PC-9 (cell line): Measurements from ENCODE around the gene PDE4B. TPM values are rescaled to one million over a fixed set of nuclear protein-coding genes. Genes with fewer than 3 reads are reported as not detected.

Experiments
- BruUV-seq: library from RNA; stranded (reverse); fragments of 400-500 nt; replicated peaks from 2 replicates; lab custom pipeline; 2021; lab: Mats Ljungman, UMichigan
- CTCF ChIA-PET: fragments of 300-600 bp; sonication (Branson Sonifier 250); formaldehyde crosslinking; loops from one replicate; lab custom pipeline; 2022; ENCODE audit warnings: antibody characterized with exemption; lab: Charles Lee
- POLR2A ChIA-PET: fragments of 300-600 bp; sonication (Branson Sonifier 250); formaldehyde crosslinking; loops from one replicate; lab custom pipeline; 2022; ENCODE audit warnings: antibody characterized with exemption; ENCODE audit not compliant: unreplicated experiment; lab: Charles Lee
- DNase-seq, 2 experiments: peaks; one replicate each; pipeline versions ENCODE4 v3.0.0 to v3.0.0-alpha.2; 2015 to 2022; ENCODE audit warnings: mixed read lengths in 1 of 2
- H2AFZ ChIP-seq: fragments of 200-600 bp; sonication (generic); 2 replicates; pipeline ENCODE4 v1.8.1; 2017; ENCODE audit warnings: antibody characterized with exemption
- H3F3A ChIP-seq: fragments of 200-600 bp; sonication (generic); 2 replicates; pipeline ENCODE4 v1.8.1; 2017; ENCODE audit warnings: antibody characterized with exemption, mild to moderate bottlenecking, low read depth; ENCODE audit not compliant: insufficient read depth
- H3K27ac ChIP-seq: fragments of 200-600 bp; sonication (generic); 2 replicates; pipeline ENCODE4 v1.6.1; 2016; ENCODE audit warnings: mixed run types
- H3K27me3 ChIP-seq: fragments of 200-600 bp; sonication (generic); 2 replicates; pipeline ENCODE4 v1.6.1; 2016; ENCODE audit warnings: low read depth, mixed run types; ENCODE audit not compliant: insufficient read depth
- H3K36me3 ChIP-seq: fragments of 200-600 bp; sonication (generic); 2 replicates; pipeline ENCODE4 v1.6.1; 2016; ENCODE audit warnings: low read depth, mixed run types
- H3K4me1 ChIP-seq: fragments of 200-600 bp; sonication (generic); replicated peaks from 2 replicates; pipeline ENCODE4 v1.6.1; 2016; ENCODE audit warnings: mixed run types; ENCODE audit not compliant: insufficient read depth
- H3K4me2 ChIP-seq: fragments of 200-600 bp; sonication (generic); 2 replicates; pipeline ENCODE4 v1.6.1; 2017; ENCODE audit warnings: mixed run types
- H3K4me3 ChIP-seq: fragments of 200-600 bp; sonication (generic); 2 replicates; pipeline ENCODE4 v1.6.1; 2016; ENCODE audit warnings: mixed run types
- H3K79me2 ChIP-seq: fragments of 200-600 bp; sonication (generic); 2 replicates; pipeline ENCODE4 v1.6.1; 2017; ENCODE audit warnings: low read depth, mixed run types
- H3K9me2 ChIP-seq: fragments of 200-600 bp; sonication (generic); 2 replicates; pipeline ENCODE4 v1.8.1; 2017; ENCODE audit warnings: mild to moderate bottlenecking; ENCODE audit not compliant: insufficient read depth
- H3K9me3 ChIP-seq: fragments of 200-600 bp; sonication (generic); 2 replicates; pipeline ENCODE4 v1.8.1; 2016; ENCODE audit warnings: low read depth; ENCODE audit not compliant: insufficient read depth
- H4K20me1 ChIP-seq: fragments of 200-600 bp; sonication (generic); 2 replicates; pipeline ENCODE4 v1.8.1; 2017; ENCODE audit not compliant: insufficient read depth
- EZH2 ChIP-seq: fragments of 200-600 bp; sonication (generic); IDR thresholded peaks from 2 replicates; pipeline ENCODE4 v1.8.0; 2017; ENCODE audit warnings: antibody characterized with exemption, low read depth
- intact Hi-C: fragments of 100-400 bp; cut with micrococcal nuclease; formaldehyde crosslinking; loops from one replicate; pipeline ENCODE4 v1.10.0; 2022; ENCODE audit not compliant: unreplicated experiment
- total RNA-seq: library from RNA; stranded (reverse); gene quantifications from 2 replicates; pipeline ENCODE4 v1.2.3, GENCODE V29; 2021
- TF ChIP-seq, protein P1 (sequence below): fragments of 200-600 bp; sonication (generic); conservative IDR thresholded peaks from 2 replicates; pipeline ENCODE4 v1.6.1; 2017; ENCODE audit warnings: mixed run types, antibody characterized with exemption, mild to moderate bottlenecking, moderate library complexity

Gene PDE4B
- total RNA-seq, 1 experiment from 2014 or later, result 1.3 TPM

DNA sequence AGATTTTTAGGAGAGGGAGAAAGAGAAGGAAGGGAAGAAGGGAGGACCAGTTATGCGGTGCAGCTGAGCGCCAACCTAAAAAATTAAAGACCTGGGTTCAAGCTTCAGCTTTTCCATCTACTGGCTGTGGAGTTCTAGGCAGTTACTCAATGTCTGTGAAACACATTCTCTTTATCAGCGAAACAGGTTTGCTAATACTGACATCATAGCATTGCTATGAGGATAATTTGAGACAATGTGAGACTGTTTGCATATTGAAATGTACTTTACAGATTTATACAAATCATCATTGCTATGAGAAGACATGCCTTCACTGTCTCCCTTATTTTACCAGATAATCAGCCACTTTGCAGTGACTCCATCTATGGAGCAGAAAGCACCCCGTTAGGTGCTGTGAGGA, 518.4 kb downstream of the PDE4B start:
- Histone ChIP-seq H3K36me3 (no peaks in the 10 kb centered on the region), H3K27ac (no peak overlapping the region), H2AFZ (no peak overlapping the region), H3K4me2 (no peak overlapping the region), H3K9me2 (no peaks in the 10 kb centered on the region), H3K79me2 (no peaks in the 10 kb centered on the region), H3K27me3 (no peaks in the 10 kb centered on the region), H3K4me3 (no peak overlapping the region), H3K4me1 (no peaks in the 10 kb centered on the region), H3F3A (no peaks in the 10 kb centered on the region), H4K20me1 (no peaks in the 10 kb centered on the region), H3K9me3 (no peaks in the 10 kb centered on the region)
- BruUV-seq, result no TSS peak
- ChIA-PET CTCF (no interaction called here), POLR2A (no interaction called here)
- DNase-seq, result no peak
- TF ChIP-seq, protein P1, sequence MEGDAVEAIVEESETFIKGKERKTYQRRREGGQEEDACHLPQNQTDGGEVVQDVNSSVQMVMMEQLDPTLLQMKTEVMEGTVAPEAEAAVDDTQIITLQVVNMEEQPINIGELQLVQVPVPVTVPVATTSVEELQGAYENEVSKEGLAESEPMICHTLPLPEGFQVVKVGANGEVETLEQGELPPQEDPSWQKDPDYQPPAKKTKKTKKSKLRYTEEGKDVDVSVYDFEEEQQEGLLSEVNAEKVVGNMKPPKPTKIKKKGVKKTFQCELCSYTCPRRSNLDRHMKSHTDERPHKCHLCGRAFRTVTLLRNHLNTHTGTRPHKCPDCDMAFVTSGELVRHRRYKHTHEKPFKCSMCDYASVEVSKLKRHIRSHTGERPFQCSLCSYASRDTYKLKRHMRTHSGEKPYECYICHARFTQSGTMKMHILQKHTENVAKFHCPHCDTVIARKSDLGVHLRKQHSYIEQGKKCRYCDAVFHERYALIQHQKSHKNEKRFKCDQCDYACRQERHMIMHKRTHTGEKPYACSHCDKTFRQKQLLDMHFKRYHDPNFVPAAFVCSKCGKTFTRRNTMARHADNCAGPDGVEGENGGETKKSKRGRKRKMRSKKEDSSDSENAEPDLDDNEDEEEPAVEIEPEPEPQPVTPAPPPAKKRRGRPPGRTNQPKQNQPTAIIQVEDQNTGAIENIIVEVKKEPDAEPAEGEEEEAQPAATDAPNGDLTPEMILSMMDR, result no peak
- no peak for TF ChIP-seq EZH2
- intact Hi-C loops, result no loop called here

DNA sequence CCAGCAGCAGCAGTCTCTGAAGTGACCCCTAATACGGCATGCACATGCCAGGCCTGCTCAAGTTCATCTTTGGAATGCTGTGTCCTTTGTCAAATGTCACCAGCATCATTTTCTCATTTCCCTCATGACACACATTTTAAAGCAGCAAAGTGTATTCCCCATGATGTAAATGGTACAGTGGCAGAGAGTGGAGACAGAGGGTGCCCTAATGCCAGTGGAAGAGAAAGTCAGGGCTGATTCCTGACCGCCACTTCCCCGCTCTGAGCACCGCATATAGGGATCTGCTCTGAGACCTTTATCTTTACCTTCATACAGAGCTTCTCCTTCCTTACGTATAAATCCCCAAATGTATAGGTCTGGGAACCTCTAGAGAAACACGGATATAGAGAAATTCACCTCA, 518.9 kb downstream of the PDE4B start:
- Histone ChIP-seq H3K9me3 (no peaks in the 10 kb centered on the region), H3K36me3 (no peaks in the 10 kb centered on the region), H3K79me2 (no peaks in the 10 kb centered on the region), H3K4me1 (no peaks in the 10 kb centered on the region), H3K4me2 (no peak overlapping the region), H3K4me3 (no peak overlapping the region), H4K20me1 (no peaks in the 10 kb centered on the region), H3K9me2 (no peaks in the 10 kb centered on the region), H3K27ac (no peak overlapping the region), H3F3A (no peaks in the 10 kb centered on the region), H3K27me3 (no peaks in the 10 kb centered on the region), H2AFZ (no peak overlapping the region)
- POLR2A ChIA-PET, result no interaction called here
- TF ChIP-seq, protein P1, result no peak
- no peak for TF ChIP-seq EZH2
- intact Hi-C loops, result no loop called here
- CTCF ChIA-PET, result no interaction called here
- DNase-seq, result no peak
- BruUV-seq, result no TSS peak

DNA sequence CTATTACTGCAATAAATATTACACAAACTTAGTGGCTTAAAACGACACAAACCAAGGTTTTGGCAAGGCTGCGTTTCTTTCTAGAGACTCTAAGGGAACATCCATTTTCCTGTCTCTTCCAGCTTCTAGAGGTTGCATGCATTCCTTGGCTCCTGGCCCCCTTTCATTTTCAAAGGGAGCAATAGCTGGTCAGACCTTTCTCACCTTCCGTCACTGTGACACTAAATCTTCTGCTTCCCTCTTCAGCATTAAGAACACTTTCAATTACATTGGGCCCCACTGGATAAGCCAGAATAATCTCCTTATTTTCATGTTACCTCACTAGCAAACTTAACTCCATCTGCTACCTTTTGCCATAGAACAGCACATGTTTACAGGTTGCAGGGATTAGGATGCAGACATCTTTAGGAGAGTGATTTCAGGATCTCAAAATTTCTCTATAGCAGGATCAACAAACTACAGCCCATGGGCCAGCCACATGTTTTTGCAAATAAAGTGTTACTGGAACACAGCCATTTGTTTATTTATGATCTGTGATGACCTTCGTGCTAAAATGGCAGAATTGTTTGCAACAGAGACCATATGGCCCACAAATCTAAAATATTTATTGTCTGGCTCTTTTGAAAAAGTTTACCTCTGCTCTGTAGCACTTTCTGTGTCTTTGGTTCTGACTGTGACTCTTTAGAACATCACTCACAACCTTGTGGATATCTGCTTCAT, 519.7 kb downstream of the PDE4B start:
- intact Hi-C loops, result no loop called here
- H3K27ac ChIP-seq, result no peak overlapping the region
- H3K9me2 ChIP-seq, result no peaks in the 10 kb centered on the region
- ChIA-PET POLR2A (no interaction called here), CTCF (no interaction called here)
- no peaks in the 10 kb centered on the region for H3K9me3 ChIP-seq
- no peak overlapping the region for H3K4me3 ChIP-seq
- H2AFZ ChIP-seq, result no peak overlapping the region
- H3K36me3 ChIP-seq, result no peaks in the 10 kb centered on the region
- H3K4me2 ChIP-seq, result no peak overlapping the region
- BruUV-seq, result no TSS peak
- no peaks in the 10 kb centered on the region for H3K27me3 ChIP-seq
- H3F3A ChIP-seq, result no peaks in the 10 kb centered on the region
- no peak for TF ChIP-seq EZH2
- TF ChIP-seq, protein P1, result no peak
- no peaks in the 10 kb centered on the region for H4K20me1 ChIP-seq
- no peaks in the 10 kb centered on the region for H3K4me1 ChIP-seq
- DNase-seq, result no peak
- no peaks in the 10 kb centered on the region for H3K79me2 ChIP-seq
